ENCODE results near the gene TIMP3.
"Not testable (repeated sequence)": the region's sequence is repeated elsewhere in the genome, so short reads cannot be mapped to it uniquely, and the experiment has no call there.

TIMP3 gene

GRCh38 chr22:32801537-32802236 lies at the start of gene TIMP3:
TIMP3 (plus strand) TSS chr22:32801705; CDS start chr22:32802002, 297 bp downstream.
- Histone ChIP-seq H3K4me3 (peak within 1 kb of the TSS; percentile 48 to 74 (median 58)), H3K27ac (peak within 1 kb of the TSS; percentile 2 to 82 (median 60))

GRCh38 chr22:32752326-32752725 lies 49.2 kb upstream of the TIMP3 start:
- H3K4me3 ChIP-seq: no peak overlapping the region
- peak overlapping the region in 1 of 21 experiments; percentile 28 for H3K27ac ChIP-seq

GRCh38 chr22:32752816-32753520 lies 48.5 kb upstream of the TIMP3 start:
- H3K27ac ChIP-seq: peak overlapping the region in 6 of 21 experiments; percentile 2 to 45 (median 24)
- no peak overlapping the region for H3K4me3 ChIP-seq

DNA sequence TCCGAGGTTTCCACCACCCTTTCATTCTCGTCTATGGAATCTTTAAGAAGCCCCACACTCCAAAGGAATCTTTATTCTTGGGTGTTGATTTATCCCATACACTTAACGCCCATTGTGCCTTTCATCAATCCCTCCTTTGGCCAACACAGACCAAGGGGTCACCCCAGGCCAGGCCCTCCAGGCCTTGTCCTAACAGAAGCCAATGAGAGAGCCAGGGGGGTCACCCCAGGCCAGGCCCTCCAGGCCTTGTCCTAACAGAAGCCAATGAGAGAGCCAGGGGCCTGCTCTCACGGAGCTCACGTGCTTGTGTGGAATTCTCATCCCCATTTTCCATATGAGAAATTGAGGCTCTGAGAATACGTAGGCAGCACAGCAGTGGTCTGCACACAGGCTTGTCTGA lies 47.9 kb upstream of the TIMP3 start:
- no peak overlapping the region for H3K4me3 ChIP-seq
- H3K27ac ChIP-seq: peak overlapping the region in 6 of 21 experiments; percentile 2 to 45 (median 18)

DNA sequence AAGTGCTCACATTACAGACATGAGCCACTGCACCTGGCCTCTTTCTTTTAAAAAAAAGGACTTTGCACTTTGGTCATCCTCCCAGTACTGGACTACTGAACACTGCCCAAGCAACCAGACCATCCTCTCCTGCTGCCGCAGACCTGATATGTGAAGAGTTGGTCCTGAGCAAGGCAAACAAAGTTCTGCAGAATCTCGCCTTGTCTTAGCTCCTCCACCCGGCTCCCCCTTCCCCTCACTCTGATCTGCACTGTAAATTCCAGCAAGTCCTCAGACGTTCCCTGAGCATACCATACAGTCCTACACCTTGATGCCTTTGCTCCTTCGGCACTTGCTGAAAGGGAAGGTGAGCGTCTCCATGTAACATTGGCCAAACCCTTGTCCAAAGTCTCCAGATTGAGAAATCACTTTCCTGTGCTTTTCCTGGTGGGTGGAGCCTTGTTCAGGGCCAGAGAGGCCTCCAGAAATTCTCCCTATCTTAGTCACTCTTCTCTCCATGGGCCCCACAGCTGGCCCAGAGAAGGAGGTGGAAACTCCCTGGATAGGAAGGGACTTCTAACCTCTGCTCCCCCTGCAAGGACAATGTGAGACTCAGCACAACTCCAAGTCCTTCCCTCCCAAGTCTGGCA lies 47.0 kb upstream of the TIMP3 start:
- Histone ChIP-seq H3K27ac (no peak overlapping the region), H3K4me3 (no peak overlapping the region)

DNA sequence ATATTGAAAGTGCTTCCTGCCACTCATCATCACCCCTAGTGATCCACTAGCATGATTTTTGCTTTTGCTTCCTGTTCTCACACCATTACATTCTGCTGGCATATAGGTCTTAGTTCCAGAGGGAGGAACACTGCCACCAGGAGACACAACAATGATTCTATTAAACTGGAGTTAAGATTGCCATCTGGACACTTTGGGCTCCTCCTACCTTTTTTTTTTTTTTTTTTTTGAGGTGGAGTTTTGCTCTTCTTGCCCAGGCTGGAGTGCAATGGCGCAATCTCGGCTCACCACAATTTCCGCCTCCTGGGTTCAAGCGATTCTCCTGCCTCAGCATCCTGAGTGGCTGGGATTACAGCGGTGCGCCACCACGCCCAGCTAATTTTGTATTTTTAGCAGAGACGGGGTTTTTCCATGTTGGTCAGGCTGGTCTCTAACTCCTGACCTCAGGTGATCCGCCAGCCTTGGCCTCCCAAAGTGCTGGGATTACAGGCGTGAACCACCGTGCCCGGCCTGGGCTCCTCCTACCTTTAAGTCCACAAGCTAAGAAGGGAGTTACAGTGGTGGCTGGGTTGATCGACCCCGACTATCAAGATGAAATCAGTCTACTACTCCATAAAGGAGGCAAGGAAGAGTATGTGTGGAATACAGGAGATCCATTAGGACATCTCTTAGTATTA lies 44.3 kb upstream of the TIMP3 start:
- H3K4me3 ChIP-seq, H3K27ac ChIP-seq: not testable (repeated sequence)

- H3K27ac ChIP-seq: no peak overlapping the region
- H3K4me3 ChIP-seq: no peak overlapping the region
Measured at GRCh38 chr22:32758866-32759385, 42.6 kb upstream of the TIMP3 start.

DNA sequence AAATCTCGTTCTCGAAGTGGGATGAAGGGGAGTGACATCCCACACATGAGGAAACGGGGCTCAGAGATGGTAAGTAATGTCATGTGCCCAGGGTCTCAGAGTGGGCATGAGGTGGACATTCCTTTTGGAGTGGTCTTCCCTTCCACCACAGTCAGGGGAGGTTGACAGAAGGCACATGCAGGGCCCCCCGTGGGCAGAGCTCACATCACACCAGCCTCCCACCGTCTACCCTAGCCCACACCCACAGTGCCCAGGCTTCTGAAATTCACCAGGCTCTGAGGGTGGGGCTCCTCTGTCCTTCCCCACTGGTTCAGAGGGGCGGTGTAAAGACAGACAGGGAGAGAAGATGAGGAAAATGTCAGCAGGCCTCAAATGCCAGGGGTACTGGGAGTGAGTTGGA lies 41.1 kb upstream of the TIMP3 start:
- H3K27ac ChIP-seq: peak overlapping the region in 4 of 21 experiments; percentile 25 to 60 (median 44)
- H3K4me3 ChIP-seq: no peak overlapping the region

DNA sequence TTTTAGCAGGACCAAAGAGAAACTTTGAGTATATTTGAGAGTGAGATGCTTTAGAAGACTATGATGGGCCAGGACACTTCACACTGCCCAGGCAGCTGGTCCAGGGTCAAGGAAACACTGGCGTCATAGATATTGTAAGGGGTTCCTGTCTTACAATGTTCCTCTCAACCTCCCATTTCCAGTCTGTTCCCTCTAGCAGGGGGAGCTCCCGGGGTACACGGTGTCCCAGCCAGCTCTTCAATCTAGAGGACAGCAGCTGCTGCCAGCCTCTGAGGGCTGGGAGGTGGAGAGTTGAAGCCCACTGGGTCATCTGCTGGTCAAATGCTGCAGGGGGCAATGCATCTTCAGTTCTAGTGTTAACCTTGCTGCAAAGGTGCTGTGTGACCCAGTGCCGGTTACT lies 40.7 kb upstream of the TIMP3 start:
- peak overlapping the region in 3 of 21 experiments; percentile 25 to 60 (median 54) for H3K27ac ChIP-seq
- no peak overlapping the region for H3K4me3 ChIP-seq

- no peak overlapping the region for H3K4me3 ChIP-seq
- H3K27ac ChIP-seq: peak overlapping the region in 1 of 21 experiments; percentile 52
Measured at GRCh38 chr22:32761251-32761903, 40.1 kb upstream of the TIMP3 start.

DNA sequence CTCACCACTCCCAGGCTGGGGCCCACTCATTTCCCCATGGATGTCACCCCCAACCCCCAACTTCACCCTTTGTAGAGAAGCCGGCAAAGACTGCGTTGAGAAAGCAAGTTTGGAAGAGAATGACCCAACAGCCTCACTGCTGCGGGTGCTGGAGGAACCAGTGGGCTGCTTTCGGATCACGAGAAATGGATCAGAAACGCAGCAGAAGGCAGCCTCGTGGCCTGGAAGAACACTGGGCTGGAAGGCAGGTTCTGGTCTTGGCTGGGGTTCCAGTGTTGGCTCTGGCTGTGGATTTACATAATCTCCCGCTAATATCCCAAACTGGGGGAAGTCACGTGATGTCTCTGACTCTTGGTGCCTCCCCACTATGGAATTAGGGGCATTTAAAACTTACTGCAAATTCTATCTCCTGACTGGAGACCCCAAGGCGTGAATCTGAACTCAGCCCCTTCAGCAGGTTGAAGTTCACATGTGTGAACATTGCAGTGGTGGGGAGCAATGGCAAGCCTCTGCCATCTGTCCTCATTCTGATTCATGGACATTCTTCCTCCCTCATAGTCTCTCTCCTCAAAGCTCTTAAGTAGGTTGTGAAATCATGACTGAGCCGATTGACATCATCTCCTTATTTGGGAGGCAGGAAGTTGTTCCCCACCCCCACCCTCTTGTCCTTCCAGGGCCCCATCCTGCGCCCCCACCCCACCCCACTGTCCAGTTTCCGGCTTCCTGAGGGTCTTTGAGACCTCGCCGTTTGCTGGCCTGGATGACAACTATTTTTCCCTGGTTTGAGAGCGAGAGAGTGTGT lies 37.0 kb upstream of the TIMP3 start:
- H3K4me3 ChIP-seq: no peak overlapping the region

GRCh38 chr22:32765132-32765618 lies 36.3 kb upstream of the TIMP3 start:
- Histone ChIP-seq H3K4me3 (no peak overlapping the region), H3K27ac (peak overlapping the region in 7 of 21 experiments; percentile 13 to 71 (median 57))

More for the DNA sequence above, 37.0 kb upstream of the TIMP3 start:
- peak overlapping the region in 10 of 21 experiments; percentile 13 to 71 (median 53) for H3K27ac ChIP-seq

DNA sequence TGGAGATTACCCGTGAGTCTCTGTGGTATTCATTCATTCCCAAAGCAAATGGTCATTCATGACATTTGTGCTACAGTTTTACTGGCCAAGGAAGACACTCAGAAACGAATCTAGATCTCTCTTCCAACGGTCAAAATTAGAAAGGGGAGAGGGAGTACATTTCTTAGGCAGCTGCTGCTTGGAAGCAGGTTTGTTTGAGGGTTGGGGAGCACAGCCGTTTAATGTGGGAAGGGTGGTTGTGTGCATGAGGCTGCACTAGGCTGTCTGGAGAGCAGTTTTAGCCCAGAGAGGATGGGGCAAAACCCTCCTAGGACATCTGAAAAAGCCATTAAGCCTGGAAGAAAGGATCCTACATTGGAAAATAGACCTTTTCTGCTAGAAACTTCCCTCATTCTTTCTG lies 29.7 kb upstream of the TIMP3 start:
- H3K27ac ChIP-seq: no peak overlapping the region
- no peak overlapping the region for H3K4me3 ChIP-seq

DNA sequence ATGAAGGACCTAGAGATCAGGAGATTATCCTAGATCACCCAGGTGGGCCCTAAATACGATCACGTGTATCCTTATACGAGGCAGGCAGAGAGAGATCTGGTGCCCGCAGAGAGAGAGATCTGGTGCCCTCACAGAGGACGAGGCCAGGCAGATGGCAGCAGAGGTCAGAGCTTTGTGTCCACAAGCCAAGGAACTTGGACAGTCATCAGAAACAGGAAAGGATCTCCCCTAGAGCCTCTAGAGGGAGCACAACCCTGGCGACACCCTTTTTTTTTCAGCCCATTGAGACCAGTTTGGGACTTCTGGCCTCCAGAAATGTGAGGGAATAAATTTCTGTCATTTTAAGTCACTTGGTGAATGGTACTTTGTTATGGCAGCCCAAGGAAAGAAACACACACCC lies 25.5 kb upstream of the TIMP3 start:
- H3K4me3 ChIP-seq: no peak overlapping the region
- no peak overlapping the region for H3K27ac ChIP-seq

GRCh38 chr22:32776397-32776796 lies 25.1 kb upstream of the TIMP3 start:
- Histone ChIP-seq H3K27ac (no peak overlapping the region), H3K4me3 (no peak overlapping the region)

DNA sequence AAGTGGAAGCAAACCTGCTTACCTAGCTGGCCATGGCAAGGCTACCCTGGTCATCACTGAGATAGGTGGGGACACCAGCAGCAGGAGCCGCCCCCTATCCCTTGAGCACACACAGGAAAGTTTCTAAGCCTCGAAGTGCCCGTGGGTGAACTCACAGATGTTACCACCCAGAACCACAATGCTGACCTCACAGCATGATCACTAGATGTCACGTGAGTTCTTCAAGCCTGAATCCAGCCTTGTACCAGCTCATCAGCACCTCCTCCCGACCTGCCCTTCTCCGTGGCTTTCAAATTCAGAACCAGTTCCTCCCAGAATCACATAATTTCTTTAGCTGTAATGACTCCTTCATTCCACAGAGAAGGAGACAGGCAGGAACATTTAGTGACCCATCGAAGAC lies 24.7 kb upstream of the TIMP3 start:
- H3K27ac ChIP-seq: no peak overlapping the region
- H3K4me3 ChIP-seq: no peak overlapping the region

DNA sequence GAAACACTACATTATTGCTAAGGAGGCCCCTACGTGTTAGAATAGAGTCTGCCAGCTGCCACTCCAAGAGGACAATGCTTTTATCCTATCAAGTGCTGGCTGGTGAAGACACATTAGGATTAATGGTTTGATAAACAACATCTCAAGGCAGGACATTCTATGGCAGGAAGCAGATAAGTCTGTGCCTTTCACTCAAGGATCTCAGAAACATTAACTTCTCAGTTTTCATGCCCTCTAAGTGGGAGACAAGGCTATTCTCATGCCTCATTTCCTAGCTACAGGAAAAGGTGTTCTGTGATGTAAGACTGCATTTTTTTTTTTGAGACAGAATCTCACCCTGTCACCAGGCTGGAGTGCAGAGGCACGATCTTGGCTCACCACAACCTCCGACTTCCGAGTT lies 23.5 kb upstream of the TIMP3 start:
- Histone ChIP-seq H3K4me3 (no peak overlapping the region), H3K27ac (no peak overlapping the region)

DNA sequence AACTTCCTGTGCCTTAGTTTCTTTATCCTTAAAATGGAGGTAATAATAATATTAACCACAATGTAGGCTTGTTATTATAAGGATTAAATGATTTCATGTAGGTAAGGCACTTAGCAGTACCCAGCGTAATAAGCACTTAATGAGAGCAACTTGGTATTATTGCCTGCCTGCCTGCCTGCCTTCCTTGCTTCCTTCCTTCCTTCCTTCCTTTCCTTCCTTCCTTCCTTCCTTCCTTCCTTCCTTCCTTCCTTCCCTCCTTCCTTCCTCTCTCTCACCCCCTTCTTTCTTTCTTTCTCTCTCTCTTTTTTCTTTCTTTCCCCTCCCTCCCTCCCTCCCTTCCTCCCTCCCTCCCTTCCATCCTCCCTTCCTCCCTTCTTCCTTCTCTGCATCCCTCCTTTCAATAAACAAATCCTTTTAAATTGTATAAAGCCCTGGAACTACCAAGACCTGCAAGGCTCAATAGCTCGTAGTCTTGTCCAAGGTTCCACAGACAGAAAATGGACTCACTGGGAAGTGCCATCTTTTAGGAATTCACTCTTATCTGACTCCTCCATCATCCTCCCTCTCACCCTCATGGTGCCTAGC lies 20.7 kb upstream of the TIMP3 start:
- Histone ChIP-seq H3K27ac (peak overlapping the region in 1 of 21 experiments; percentile 59), H3K4me3 (no peak overlapping the region)
